Thoracic aorta (tissue), 2 donors: Measurements from ENCODE around the gene LCN2. TPM values are rescaled to one million over a fixed set of nuclear protein-coding genes. Genes with fewer than 3 reads are reported as not detected.
A peak's percentile ranks its signal among the peaks of the same experiment; 100 is the strongest.
"Not testable (repeated sequence)": the region's sequence is repeated elsewhere in the genome, so short reads cannot be mapped to it uniquely, and the experiment has no call there.

Experiments
- ATAC-seq: fragments of 150-250 bp; one replicate; pipeline ENCODE4 v1.8.0; 2017; ENCODE audit warnings: low read depth; ENCODE audit not compliant: insufficient number of reproducible peaks, low FRiP score
- DNase-seq: peaks from one replicate; pipeline ENCODE4 v3.0.0-alpha.2; 2020; ENCODE audit warnings: low spot score
- H3K27ac ChIP-seq, 2 donors: fragments of 200-600 bp; sonication (generic); 1 replicate in 1 of 2; 2 replicates in 1 of 2; pipeline ENCODE4 v1.5.1; 2016; ENCODE audit warnings: mild to moderate bottlenecking in 2 of 2, moderate library complexity in 2 of 2
- H3K27me3 ChIP-seq: fragments of 200-600 bp; sonication (generic); replicated peaks from 2 replicates; pipeline ENCODE4 v1.6.0; 2016; ENCODE audit warnings: mild to moderate bottlenecking; ENCODE audit not compliant: insufficient read depth
- H3K36me3 ChIP-seq: fragments of 200-600 bp; sonication (generic); one replicate; pipeline ENCODE4 v1.5.1; 2016
- H3K4me1 ChIP-seq, 2 donors: fragments of 200-600 bp; sonication (generic); 1 replicate in 1 of 2; 2 replicates in 1 of 2; pipeline versions ENCODE4 v1.5.1 to v1.6.0; 2016; ENCODE audit warnings: low read depth in 2 of 2, mild to moderate bottlenecking in 1 of 2; ENCODE audit not compliant: control insufficient read depth in 1 of 2
- H3K4me3 ChIP-seq: fragments of 200-600 bp; sonication (generic); 2 replicates; pipeline ENCODE4 v1.5.1; 2016; ENCODE audit warnings: mild to moderate bottlenecking
- H3K9me3 ChIP-seq: fragments of 200-600 bp; sonication (generic); 2 replicates; pipeline ENCODE4 v1.5.1; 2016
- total RNA-seq, 2 donors: library from RNA; depleted of rRNA; stranded (reverse); fragments of >200 nt; gene quantifications; one replicate each; pipeline versions ENCODE4 v1.1.0 to v1.2.3, GENCODE V29; 2016
- TF ChIP-seq, protein P1 (sequence below): fragments of 200-600 bp; sonication (generic); IDR thresholded peaks from one replicate; pipeline ENCODE4 v1.5.1; 2019; ENCODE audit warnings: antibody characterized with exemption

The LCN2 gene
- total RNA-seq, 2 donors from 2014 or later: not detected

GRCh38 chr9:128109050-128109709 is 40.1 kb upstream of the LCN2 start:
- H3K4me3 ChIP-seq: no peak overlapping the region
- H3K36me3 ChIP-seq: peaks cover 43% of the 10 kb centered on the region
- no peaks in the 10 kb centered on the region for H3K27me3 ChIP-seq
- ATAC-seq (no peak), DNase-seq (no peak)
- TF ChIP-seq, protein P1, sequence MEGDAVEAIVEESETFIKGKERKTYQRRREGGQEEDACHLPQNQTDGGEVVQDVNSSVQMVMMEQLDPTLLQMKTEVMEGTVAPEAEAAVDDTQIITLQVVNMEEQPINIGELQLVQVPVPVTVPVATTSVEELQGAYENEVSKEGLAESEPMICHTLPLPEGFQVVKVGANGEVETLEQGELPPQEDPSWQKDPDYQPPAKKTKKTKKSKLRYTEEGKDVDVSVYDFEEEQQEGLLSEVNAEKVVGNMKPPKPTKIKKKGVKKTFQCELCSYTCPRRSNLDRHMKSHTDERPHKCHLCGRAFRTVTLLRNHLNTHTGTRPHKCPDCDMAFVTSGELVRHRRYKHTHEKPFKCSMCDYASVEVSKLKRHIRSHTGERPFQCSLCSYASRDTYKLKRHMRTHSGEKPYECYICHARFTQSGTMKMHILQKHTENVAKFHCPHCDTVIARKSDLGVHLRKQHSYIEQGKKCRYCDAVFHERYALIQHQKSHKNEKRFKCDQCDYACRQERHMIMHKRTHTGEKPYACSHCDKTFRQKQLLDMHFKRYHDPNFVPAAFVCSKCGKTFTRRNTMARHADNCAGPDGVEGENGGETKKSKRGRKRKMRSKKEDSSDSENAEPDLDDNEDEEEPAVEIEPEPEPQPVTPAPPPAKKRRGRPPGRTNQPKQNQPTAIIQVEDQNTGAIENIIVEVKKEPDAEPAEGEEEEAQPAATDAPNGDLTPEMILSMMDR: no peak
- no peaks in the 10 kb centered on the region for H3K9me3 ChIP-seq
- no peak overlapping the region for H3K27ac ChIP-seq
- no peaks in the 10 kb centered on the region for H3K4me1 ChIP-seq

GRCh38 chr9:128111726-128112125 is 37.5 kb upstream of the LCN2 start:
- H3K27ac ChIP-seq, H3K9me3 ChIP-seq, ATAC-seq, H3K4me1 ChIP-seq, H3K27me3 ChIP-seq, H3K4me3 ChIP-seq, DNase-seq: not testable (repeated sequence)
- H3K36me3 ChIP-seq: peaks cover 26% of the 10 kb centered on the region

DNA sequence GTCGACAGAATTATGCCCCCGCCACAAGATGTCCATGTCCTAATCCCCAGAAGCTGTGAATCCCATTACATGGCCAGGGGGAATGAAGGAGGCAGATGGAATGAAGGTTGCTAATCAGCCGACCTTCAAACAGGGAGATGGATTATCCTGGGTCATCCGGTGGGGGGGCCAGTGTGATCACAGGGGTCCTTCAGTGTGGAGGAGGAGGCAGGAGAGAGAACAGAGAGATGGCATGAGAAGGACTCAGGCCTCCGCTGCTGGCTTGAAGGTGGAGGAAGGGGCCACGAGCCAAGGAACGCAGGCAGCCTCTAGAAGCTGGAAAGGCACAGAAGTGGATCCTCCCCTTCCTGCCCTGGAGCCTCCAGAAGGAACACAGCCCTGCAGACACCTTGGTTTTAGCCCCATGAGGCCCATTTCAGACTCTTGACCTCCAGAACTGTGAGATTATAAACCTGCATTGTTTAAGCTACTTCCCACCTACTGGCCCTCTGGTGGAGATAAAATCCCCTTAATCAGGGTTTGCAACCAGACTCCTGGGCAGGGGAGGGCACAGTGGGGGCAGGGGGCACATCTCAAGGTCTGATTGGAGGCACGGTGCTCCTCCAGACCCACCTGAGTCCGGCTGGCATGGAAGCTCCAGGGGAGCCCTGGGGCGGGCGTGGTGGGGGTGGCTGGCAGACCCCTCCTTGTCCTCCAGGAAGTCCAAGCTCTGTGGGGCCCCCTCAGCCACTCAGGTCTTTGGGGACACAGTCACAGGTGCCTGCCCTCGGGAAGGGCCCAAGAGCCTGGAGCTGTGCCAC is 35.5 kb upstream of the LCN2 start:
- H3K4me3 ChIP-seq: no peak overlapping the region
- TF ChIP-seq, protein P1: no peak
- no peak for DNase-seq
- no peak for ATAC-seq
- H3K4me1 ChIP-seq: peaks cover 0 to 8% of the 10 kb centered on the region in 2 donors
- no peaks in the 10 kb centered on the region for H3K27me3 ChIP-seq
- H3K9me3 ChIP-seq: no peaks in the 10 kb centered on the region
- H3K36me3 ChIP-seq: peaks cover 7% of the 10 kb centered on the region
- H3K27ac ChIP-seq: no peak overlapping the region

DNA sequence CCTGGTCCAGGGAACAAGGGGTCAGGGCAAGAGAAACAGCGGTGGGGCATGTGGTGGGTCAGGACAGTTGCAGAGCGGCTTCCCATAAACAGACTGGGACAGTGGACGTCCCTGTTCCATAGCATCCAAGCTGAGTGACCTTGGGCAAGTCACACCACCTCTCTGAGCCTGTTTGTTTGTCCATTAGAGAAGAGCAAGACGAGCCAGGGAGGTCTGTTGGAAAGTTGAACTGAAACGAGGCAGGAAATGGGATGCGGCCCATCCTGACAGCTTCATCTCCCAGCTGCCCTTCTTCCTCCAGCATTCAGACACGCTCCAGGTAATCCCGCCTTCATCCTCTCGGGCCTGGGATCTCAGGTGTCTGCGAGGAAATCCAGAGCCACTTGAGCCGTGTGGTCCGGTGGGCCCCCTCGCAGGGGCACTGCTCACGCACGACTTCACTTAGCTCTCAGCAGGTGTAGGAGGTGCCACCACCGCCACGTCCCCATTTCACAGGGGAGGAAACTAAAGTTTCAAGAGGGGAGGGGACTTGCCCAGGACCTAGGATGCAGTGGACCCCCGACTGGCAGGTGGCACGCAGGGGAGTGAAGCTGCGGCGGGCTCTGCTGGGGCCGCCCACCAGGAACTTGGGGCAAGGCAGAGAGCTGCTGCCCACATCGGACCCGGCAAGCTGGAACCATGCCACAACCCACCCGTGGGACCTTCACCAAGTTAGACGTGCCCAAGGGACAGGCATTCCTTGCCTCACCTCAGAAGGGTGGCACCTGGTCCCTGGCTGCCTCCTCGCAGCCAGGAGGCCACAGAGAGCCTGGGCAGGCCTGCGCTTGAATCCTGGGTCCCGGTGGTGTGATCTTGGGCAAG is 34.7 kb upstream of the LCN2 start:
- no peak for DNase-seq
- TF ChIP-seq, protein P1: no peak
- H3K27ac ChIP-seq: no peak overlapping the region

DNA sequence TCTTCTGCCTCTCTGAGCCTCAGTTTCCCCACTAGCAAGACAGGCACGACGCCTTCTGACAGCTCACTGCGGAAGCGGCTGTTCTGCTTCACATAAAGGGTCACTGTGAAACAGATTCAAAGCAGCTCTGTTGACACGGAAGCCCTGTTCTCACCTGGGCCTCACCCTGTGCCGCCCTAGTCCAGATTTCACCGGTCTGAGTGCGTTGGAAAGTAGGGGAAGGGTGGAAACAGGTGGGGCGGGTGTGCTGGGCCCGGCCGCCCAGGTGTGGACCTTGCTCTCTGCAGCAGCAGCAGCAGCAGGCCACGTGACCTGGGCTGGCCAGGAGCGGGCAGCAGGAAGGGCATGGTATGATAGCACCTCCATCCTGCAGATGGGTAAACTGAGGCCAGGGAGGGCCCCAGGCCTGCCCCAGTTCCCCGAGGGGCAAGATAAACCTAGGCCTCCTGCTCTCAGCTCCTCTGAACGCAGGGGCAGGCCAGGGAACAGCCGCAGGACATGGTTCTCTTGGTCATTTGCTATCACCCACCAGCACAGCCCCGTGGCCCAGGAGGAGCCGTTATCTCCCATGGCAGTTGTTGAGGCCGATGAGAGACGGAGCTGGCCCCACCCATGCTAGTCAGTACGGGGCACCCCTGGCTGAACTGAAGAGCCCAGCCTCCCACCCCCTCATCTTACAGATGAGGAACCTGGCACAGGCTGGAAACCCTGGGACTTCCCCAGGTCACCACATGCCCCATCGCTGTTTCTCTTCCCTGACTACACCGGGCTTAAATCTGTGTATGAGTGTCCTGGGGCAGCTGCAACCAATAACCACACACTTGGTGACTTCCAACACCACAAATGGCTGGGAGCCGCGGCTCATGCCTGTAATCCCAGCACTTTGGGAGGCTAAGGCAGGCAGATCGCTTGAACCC is 33.8 kb upstream of the LCN2 start:
- no peaks in the 10 kb centered on the region for H3K27me3 ChIP-seq
- no peak overlapping the region for H3K4me3 ChIP-seq
- DNase-seq (no peak), ATAC-seq (no peak)
- no peaks in the 10 kb centered on the region for H3K9me3 ChIP-seq
- peaks cover 0 to 8% of the 10 kb centered on the region in 2 donors for H3K4me1 ChIP-seq
- TF ChIP-seq, protein P1: no peak
- H3K36me3 ChIP-seq: peaks cover 7% of the 10 kb centered on the region
- H3K27ac ChIP-seq: no peak overlapping the region

More for the DNA sequence above, 34.7 kb upstream of the LCN2 start:
- peaks cover 7% of the 10 kb centered on the region for H3K36me3 ChIP-seq
- H3K27me3 ChIP-seq: no peaks in the 10 kb centered on the region
- peaks cover 0 to 8% of the 10 kb centered on the region in 2 donors for H3K4me1 ChIP-seq
- H3K4me3 ChIP-seq: no peak overlapping the region
- peak; percentile 5 for ATAC-seq
- no peaks in the 10 kb centered on the region for H3K9me3 ChIP-seq
